OCI-LY1 (cell line): ENCODE results near the gene RECK.

Experiments used
- H2AFZ ChIP-seq: fragments of 200-600 bp; sonication (generic), shearing (Covaris generic); 2 replicates; pipeline ENCODE4 v1.6.0; 2014; ENCODE audit warnings: antibody characterized with exemption, mild to moderate bottlenecking, low read length
- H3F3A ChIP-seq: fragments of 200-600 bp; sonication (generic), shearing (Covaris generic); 2 replicates; pipeline ENCODE4 v1.6.0; 2014; ENCODE audit warnings: mild to moderate bottlenecking, antibody characterized with exemption, low read length, moderate library complexity; ENCODE audit not compliant: insufficient read depth
- H3K27ac ChIP-seq: fragments of 200-600 bp; sonication (generic); 2 replicates; pipeline ENCODE4 v1.5.1; 2014; ENCODE audit warnings: low read length, mixed run types, mild to moderate bottlenecking, low read depth; ENCODE audit not compliant: poor library complexity, severe bottlenecking
- H3K27me3 ChIP-seq: fragments of 200-600 bp; sonication (generic); 2 replicates; pipeline ENCODE4 v1.6.0; 2014; ENCODE audit warnings: antibody characterized with exemption, mild to moderate bottlenecking, low read length, moderate library complexity; ENCODE audit not compliant: insufficient read depth
- H3K36me3 ChIP-seq: fragments of 200-600 bp; sonication (generic); 2 replicates; pipeline ENCODE4 v1.6.1; 2014; ENCODE audit warnings: mild to moderate bottlenecking, antibody characterized with exemption, low read length, moderate library complexity, mixed read lengths; ENCODE audit not compliant: insufficient read depth
- H3K4me1 ChIP-seq: fragments of 200-600 bp; sonication (generic); 2 replicates; pipeline ENCODE4 v1.5.1; 2014; ENCODE audit warnings: mild to moderate bottlenecking, low read length, moderate library complexity; ENCODE audit not compliant: insufficient read depth, severe bottlenecking
- H3K4me2 ChIP-seq: fragments of 200-600 bp; sonication (generic), shearing (Covaris generic); 2 replicates; pipeline ENCODE4 v1.6.1; 2014; ENCODE audit warnings: low read length
- H3K4me3 ChIP-seq: fragments of 200-600 bp; sonication (generic); 2 replicates; pipeline ENCODE4 v1.5.1; 2014; ENCODE audit warnings: low read length, low read depth, mild to moderate bottlenecking, mixed read lengths; ENCODE audit not compliant: poor library complexity, severe bottlenecking
- H3K79me2 ChIP-seq: fragments of 200-600 bp; shearing (Covaris generic); 2 replicates; pipeline ENCODE4 v1.6.1; 2016; ENCODE audit warnings: mixed run types, low read length, mixed read lengths; ENCODE audit not compliant: insufficient read depth
- H3K9ac ChIP-seq: fragments of 200-600 bp; sonication (generic), shearing (Covaris generic); 2 replicates; pipeline ENCODE4 v1.6.1; 2014; ENCODE audit warnings: mild to moderate bottlenecking, low read length, mixed read lengths
- H3K9me2 ChIP-seq: fragments of 200-600 bp; sonication (generic), shearing (Covaris generic); 2 replicates; pipeline ENCODE4 v1.6.1; 2014; ENCODE audit warnings: low read depth, mild to moderate bottlenecking, low read length, mixed read lengths
- H3K9me3 ChIP-seq: fragments of 200-600 bp; shearing (Covaris generic); 2 replicates; pipeline ENCODE4 v1.6.1; 2014; ENCODE audit warnings: low read length, mixed read lengths
- H4K20me1 ChIP-seq: fragments of 200-600 bp; sonication (generic), shearing (Covaris generic); 2 replicates; pipeline ENCODE4 v1.6.0; 2016; ENCODE audit warnings: mild to moderate bottlenecking, low read length; ENCODE audit not compliant: insufficient read depth
- CTCF ChIP-seq: fragments of 200-600 bp; sonication (generic), shearing (Covaris generic); IDR thresholded peaks from 2 replicates; pipeline ENCODE4 v1.5.1; 2017; ENCODE audit warnings: mild to moderate bottlenecking, antibody characterized with exemption, low read length, moderate library complexity, mixed read lengths
- EZH2 ChIP-seq: fragments of 200-600 bp; sonication (generic), shearing (Covaris generic); IDR thresholded peaks from 2 replicates; pipeline ENCODE4 v1.8.0; 2017; ENCODE audit warnings: borderline replicate concordance, mixed run types, mild to moderate bottlenecking, antibody characterized with exemption, low read length, moderate library complexity, mixed read lengths

RECK gene

GRCh38 chr9:36110434-36110833, 73.7 kb downstream of the RECK start:
- 0 out of 2 replicates have a peak, but pooled peaks cover 2% of the 10 kb centered on the region for H3F3A ChIP-seq
- no peaks in the 10 kb centered on the region for H3K9me3 ChIP-seq
- no peaks in the 10 kb centered on the region for H3K79me2 ChIP-seq
- H3K27ac ChIP-seq: no peak overlapping the region
- TF ChIP-seq CTCF (peak; percentile 40), EZH2 (no peak)
- H3K36me3 ChIP-seq: no peaks in the 10 kb centered on the region
- H3K4me2 ChIP-seq: no peak overlapping the region
- H3K27me3 ChIP-seq: no peaks in the 10 kb centered on the region
- no peaks in the 10 kb centered on the region for H4K20me1 ChIP-seq
- no peaks in the 10 kb centered on the region for H3K4me1 ChIP-seq
- H3K4me3 ChIP-seq: no peak overlapping the region
- H3K9me2 ChIP-seq: no peaks in the 10 kb centered on the region
- H2AFZ ChIP-seq: no peak overlapping the region
- no peak overlapping the region for H3K9ac ChIP-seq

GRCh38 chr9:36112516-36112915, 75.8 kb downstream of the RECK start:
- Histone ChIP-seq H3K79me2 (no peaks in the 10 kb centered on the region), H3K27me3 (0 out of 2 replicates have a peak, but pooled peaks cover 3% of the 10 kb centered on the region), H3K9ac (no peak overlapping the region), H3K9me2 (no peaks in the 10 kb centered on the region), H3K36me3 (no peaks in the 10 kb centered on the region), H4K20me1 (no peaks in the 10 kb centered on the region), H3K9me3 (no peaks in the 10 kb centered on the region), H3K4me1 (no peaks in the 10 kb centered on the region), H3K4me2 (no peak overlapping the region), H3K27ac (no peak overlapping the region), H2AFZ (no peak overlapping the region), H3K4me3 (no peak overlapping the region), H3F3A (0 out of 2 replicates have a peak, but pooled peaks cover 5% of the 10 kb centered on the region)
- no peak for TF ChIP-seq CTCF
- TF ChIP-seq EZH2: no peak

- H3K4me1 ChIP-seq: no peaks in the 10 kb centered on the region
- H4K20me1 ChIP-seq: no peaks in the 10 kb centered on the region
- no peak overlapping the region for H3K27ac ChIP-seq
- no peaks in the 10 kb centered on the region for H3K9me2 ChIP-seq
- H3K9me3 ChIP-seq: no peaks in the 10 kb centered on the region
- H3K4me3 ChIP-seq: no peak overlapping the region
- H2AFZ ChIP-seq: no peak overlapping the region
- H3K36me3 ChIP-seq: no peaks in the 10 kb centered on the region
- H3K4me2 ChIP-seq: no peak overlapping the region
- no peak for TF ChIP-seq CTCF
- TF ChIP-seq EZH2: no peak
- H3F3A ChIP-seq: 0 out of 2 replicates have a peak, but pooled peaks cover 5% of the 10 kb centered on the region
- no peak overlapping the region for H3K9ac ChIP-seq
- H3K27me3 ChIP-seq: 0 out of 2 replicates have a peak, but pooled peaks cover 3% of the 10 kb centered on the region
- H3K79me2 ChIP-seq: no peaks in the 10 kb centered on the region
Measured at GRCh38 chr9:36113999-36114398, 77.3 kb downstream of the RECK start.
